Astrocyte of the cerebellum (primary cell): ENCODE results near the gene CWC25.

Source experiments
- DNase-seq: peaks from one replicate; pipeline ENCODE4 v3.0.0-alpha.2; 2011; ENCODE audit warnings: low read depth
- H3K4me3 ChIP-seq: 2 replicates; pipeline ENCODE4 v1.5.1; 2011; ENCODE audit warnings: mild to moderate bottlenecking, low read depth, low read length, moderate library complexity
- CTCF ChIP-seq: IDR thresholded peaks from 2 replicates; pipeline ENCODE4 v1.5.1; 2012; ENCODE audit warnings: low read length, low read depth, moderate library complexity, mild to moderate bottlenecking; ENCODE audit errors: missing control alignments
- in situ Hi-C: cut with HindIII; loops from 2 replicates; pipeline ENCODE4 v1.10.0; 2017; ENCODE audit warnings: low sequenced_read_pairs

CWC25 gene

GRCh38 chr17:38783227-38783626 lies 41.9 kb downstream of the CWC25 start:
- DNase-seq = no peak
- TF ChIP-seq CTCF = no peak
- no peak overlapping the region for H3K4me3 ChIP-seq
- in situ Hi-C loops = no loop called here

GRCh38 chr17:38779965-38780752 lies 45.0 kb downstream of the CWC25 start:
- in situ Hi-C loops = no loop called here
- no peak for DNase-seq
- H3K4me3 ChIP-seq = no peak overlapping the region
- TF ChIP-seq CTCF = no peak

DNA sequence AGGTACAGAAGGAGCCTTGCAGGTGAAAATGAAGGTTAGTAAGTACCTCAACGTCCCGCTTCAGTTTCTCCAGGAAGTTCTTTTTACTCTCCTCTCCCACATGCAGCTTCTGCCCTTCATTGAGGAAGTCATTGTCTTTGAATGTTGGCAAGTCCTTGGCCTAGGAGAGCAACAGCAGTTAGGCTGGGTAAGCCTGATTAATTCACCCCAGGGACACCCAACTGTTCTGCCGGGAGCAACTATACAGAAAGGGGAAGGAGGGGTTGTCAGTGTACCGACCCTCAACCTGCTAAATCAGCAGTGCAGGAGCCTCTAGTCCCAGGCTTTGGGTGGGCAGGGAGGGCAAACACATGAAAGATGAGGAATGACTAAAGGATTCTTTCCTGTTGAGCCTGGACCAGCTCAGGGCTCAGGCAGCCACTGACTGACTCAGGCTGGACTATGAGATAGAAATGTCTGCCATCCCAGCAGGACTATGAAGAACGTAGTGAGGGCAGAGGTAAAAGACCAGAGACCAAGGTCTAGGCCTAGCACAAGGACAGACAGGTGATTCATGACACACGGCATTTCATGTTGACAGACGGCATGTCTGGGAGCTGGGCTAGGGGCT lies 47.4 kb downstream of the CWC25 start:
- no peak for TF ChIP-seq CTCF
- in situ Hi-C loops = no loop called here

GRCh38 chr17:38773258-38773657 lies 51.9 kb downstream of the CWC25 start:
- in situ Hi-C loops = no loop called here

More for the DNA sequence above, 47.4 kb downstream of the CWC25 start:
- no peak overlapping the region for H3K4me3 ChIP-seq
- no peak for DNase-seq

DNA sequence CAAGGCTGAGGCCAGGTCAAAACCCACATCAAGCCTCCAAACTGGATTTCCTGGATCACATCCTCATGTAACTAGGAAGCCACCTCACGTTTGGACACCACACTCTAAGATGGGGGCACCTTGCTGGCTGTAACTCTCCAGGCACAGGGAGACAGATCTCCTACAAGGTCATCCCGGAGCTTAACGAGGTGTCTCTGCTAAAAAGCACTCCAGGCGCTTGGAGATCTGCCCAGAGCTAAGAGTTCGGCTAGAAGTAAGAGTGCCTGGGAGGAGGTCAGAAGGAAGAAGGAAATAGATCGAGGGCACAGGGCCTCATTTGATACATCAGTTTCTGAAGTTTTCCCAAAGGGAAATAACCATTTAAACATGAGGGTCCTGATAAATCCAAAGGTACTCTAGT lies 56.7 kb downstream of the CWC25 start:
- no peak overlapping the region for H3K4me3 ChIP-seq
- in situ Hi-C loops = no loop called here
- DNase-seq = no peak
- TF ChIP-seq CTCF = no peak

More at GRCh38 chr17:38773258-38773657, 51.9 kb downstream of the CWC25 start:
- H3K4me3 ChIP-seq = no peak overlapping the region
- DNase-seq = no peak
- TF ChIP-seq CTCF = no peak

GRCh38 chr17:38766341-38766740 lies 58.8 kb downstream of the CWC25 start:
- in situ Hi-C loops = no loop called here
- no peak for TF ChIP-seq CTCF
- DNase-seq = no peak
- no peak overlapping the region for H3K4me3 ChIP-seq
